Cardiac septum (tissue), 1 donor: Measurements from ENCODE around the gene PAMR1. TPM values are rescaled to one million over a fixed set of nuclear protein-coding genes. Genes with fewer than 3 reads are reported as not detected.
"Not testable (repeated sequence)": the region's sequence is repeated elsewhere in the genome, so short reads cannot be mapped to it uniquely, and the experiment has no call there.

Experiments
- DNase-seq: peaks from one replicate; pipeline ENCODE4 v3.0.0-alpha.2; 2020; ENCODE audit warnings: low spot score
- intact Hi-C: fragments of 100-400 bp; cut with DNase I; formaldehyde crosslinking; loops from one replicate; pipeline ENCODE4 v1.14.0; 2022
- total RNA-seq: library from RNA; stranded (reverse); fragmentation: NEBNext Ultra II Directional; extraction: Animal tissue kit (Norgen Biotek cat#: 25700); gene quantifications from one replicate; pipeline ENCODE4 v1.2.1, GENCODE V29; 2021
- donor health status: DM: no; HTN: no; CAD: no.

The PAMR1 gene
- total RNA-seq, 1 donor from 2014 or later, result 4.5 TPM

DNA sequence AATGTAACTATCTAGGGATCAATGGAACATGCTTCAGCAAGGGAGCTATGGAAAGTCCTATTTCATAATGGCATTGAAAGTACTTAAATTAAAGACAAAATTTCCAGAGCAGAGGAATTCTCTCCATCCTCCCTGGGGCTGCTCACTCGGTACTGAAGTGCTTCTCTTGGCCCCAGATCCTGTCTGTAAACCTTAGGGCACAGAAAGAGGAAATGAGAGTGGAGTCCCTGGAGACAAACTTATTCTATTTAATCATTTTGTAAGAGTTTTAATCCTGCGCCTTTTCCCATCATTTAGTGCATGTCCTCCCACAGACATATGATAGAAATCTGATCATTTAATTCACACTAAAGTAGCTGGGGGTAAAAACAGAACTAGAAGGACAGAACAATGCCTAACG, 20.9 kb upstream of the PAMR1 start:
- intact Hi-C loops, result no loop called here
- no peak for DNase-seq

GRCh38 chr11:35545391-35546003, 20.1 kb upstream of the PAMR1 start:
- intact Hi-C loops, result no loop called here
- DNase-seq, result no peak

DNA sequence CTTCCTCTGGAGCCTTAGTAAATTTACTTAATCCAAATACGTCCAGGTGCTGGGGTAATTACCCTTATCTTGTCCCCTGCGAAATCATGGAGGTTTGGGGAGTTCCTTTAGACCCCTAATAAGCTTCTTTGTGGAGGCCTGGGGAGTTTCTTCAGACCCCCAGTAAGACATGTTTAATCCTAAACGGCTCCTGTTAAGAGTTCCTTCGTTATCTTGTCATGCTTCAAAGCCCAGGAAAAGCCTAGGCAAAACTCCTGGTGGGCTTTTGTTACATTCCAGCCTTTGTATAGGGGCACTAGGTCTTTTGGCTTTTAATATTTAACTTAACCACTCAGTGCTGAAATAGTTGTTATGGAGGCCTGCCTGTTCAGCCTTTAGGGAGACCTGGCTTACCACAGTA, 18.1 kb upstream of the PAMR1 start:
- intact Hi-C loops, result no loop called here
- no peak for DNase-seq

DNA sequence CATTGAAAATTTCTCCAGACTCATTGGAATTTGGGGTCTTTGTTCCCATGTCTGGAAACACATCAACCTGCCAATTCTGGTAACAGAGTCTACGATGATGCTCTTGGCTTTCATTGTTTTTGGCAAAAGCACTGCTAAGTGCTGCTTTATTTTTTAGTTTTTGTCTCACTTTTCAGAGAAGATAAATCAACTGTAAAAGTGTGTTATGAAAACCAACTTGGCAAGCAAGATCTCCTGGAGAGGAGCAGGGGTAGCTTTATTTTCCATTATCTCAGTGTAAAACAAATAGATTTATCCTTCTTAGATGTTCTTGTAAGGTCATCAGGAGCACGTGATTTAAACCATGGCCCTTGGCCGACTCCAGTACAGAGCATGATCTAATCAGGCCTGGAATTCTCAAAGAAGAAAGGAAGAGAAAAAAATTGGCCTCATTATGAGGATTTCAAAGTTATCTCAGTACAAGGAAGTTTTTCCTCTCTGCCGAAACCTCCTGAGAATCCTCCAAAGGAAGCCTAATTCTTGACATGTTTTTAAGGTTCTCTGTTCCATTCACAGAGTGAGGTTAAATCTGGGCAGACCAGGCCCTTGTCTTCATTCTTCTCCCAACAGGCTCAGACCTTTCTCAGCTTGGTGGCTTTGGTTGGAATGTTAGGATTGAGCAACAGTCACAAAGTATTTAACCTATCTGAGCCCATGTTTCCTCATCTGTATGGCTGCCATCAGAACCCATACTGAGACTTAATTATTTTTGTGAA, 16.4 kb upstream of the PAMR1 start:
- intact Hi-C loops, result no loop called here
- DNase-seq, result no peak

DNA sequence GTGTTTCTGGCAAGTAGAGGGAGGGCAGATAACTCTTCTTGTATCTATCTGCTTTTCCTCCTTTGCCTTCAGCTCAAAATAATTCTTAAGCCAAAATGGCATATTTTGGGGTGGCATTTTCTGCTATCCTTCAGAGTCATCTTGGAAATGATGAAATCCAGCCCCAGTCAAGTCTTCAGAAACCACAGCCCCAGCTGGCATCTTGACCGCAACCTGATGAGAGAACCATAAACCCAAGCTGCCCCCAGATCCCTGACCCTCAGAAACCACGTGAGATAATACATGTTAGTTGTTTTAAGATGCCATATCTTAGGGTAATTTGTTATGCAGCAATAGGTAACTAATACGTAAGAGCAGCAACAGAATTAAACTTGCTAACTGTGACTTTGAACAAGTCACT, 15.1 kb upstream of the PAMR1 start:
- intact Hi-C loops, result no loop called here
- DNase-seq, result no peak

DNA sequence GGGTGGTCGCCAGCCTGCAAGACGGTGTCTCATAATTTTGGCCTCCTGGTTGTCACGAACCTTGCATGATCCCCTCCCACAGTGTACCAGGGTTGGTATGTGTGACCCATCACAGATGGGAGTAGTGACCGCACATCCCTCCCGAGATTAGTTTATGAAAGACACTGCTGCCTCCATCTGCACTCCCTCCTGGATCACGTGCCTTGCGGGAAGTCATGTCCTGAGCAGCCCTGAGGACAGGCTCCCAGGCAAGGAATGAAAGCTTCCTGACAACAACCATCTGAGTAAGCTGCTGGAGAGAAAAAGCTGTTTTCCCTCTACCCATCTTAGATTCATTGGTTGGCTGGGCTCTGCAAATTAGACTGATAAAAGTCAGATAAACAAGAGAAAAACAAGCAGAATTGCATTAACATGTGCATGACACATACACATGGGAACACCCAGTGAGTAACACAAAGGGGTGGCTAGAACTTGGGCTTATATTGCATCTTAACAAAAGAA, 14.4 kb upstream of the PAMR1 start:
- DNase-seq, result no peak
- intact Hi-C loops, result no loop called here

DNA sequence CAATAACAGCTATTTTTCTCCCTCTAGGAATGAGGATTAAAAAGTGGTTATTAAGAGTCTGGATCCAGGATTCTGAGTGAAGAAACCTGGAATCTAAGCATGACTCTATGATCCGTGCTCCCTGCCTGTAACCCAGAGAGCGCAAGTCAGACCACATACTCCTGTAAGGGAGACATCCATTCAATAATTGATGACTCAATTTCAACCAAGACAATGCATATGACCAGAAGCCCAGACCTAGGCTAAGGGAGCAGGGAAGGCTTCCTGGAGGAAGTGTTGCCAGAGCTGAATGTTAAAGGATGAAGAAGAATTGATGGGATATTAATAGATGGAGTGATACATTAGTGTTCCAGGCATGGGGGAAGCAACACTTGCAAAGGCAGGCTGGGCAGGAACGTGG, 13.8 kb upstream of the PAMR1 start:
- DNase-seq, result no peak
- intact Hi-C loops, result no loop called here

- intact Hi-C loops, result no loop called here
- no peak for DNase-seq
Measured at GRCh38 chr11:35536470-35536869, 11.1 kb upstream of the PAMR1 start.

DNA sequence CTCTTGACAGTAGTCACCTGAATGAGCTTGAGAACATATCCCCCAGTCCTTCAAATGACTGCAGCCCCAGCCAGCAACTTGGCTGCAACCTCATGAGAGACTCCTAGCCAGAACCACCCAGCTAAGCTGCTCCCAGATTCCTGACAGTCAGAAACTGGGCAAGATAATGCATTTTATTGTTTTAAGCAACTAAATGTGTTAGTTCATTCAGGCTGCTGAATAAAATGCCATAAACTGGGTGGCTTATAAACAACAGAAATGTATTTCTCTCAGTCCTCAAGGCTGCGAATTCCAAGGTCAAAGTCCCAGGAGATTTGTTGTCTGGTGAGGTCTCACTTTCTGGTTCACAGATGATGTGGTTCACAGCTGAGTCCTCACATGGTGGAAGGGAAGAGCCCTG, 5.8 kb upstream of the PAMR1 start:
- intact Hi-C loops, result no loop called here
- no peak for DNase-seq

DNA sequence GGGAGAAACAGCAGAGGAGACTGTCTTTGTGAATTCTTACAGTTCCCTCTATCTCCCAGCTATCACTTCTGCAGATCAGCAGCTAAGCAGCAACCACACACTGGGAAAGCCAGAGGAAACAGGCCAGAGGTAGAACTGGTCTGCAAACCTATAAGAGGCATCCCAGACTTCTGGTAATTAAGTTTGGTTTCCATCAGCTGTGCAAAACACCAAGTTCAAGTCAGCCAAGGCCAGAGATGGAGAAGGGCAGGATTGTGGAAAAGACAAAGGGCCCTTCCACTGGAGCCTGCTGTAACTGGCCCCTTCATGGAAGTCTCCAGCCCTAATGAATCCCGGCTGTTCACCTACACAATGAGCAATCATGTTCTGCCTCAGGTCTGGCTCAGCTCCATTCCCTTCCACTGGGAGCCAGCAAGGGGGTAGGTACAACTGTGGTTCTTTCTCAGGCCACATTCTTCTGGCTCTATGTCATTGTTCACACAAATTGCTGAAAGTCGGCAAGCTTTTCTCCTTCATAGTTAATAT, 4.6 kb upstream of the PAMR1 start:
- DNase-seq, result no peak

GRCh38 chr11:35526370-35526792, 965 bp upstream of the PAMR1 start:
- intact Hi-C loops, result no loop called here

More for the DNA sequence above, 4.6 kb upstream of the PAMR1 start:
- intact Hi-C loops, result no loop called here

DNA sequence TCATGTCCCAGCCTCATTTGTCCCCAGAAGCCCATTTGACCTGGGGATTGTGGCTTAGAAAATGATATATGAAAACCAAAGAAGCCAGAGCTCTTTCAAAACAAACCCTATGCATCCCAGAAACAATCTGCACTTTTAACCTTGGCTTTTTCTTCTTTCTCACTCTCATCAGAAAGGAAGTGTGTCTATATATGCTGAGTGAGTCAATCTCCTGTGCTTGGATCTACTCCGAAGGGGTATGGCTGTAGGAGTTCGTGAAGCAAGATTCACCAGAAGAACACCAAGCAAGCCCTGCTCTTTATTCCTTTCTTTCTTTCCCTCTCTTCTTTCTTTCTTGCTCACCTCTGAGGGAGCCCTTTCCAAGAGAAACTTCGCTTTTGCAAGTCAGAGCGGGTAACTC, 636 bp downstream of the PAMR1 start:
- no peak for DNase-seq
- intact Hi-C loops, result no loop called here

More at GRCh38 chr11:35526370-35526792, 965 bp upstream of the PAMR1 start:
- no peak for DNase-seq

- DNase-seq, result no peak
- intact Hi-C loops, result no loop called here
Measured at GRCh38 chr11:35523861-35524260, 1.6 kb downstream of the PAMR1 start.

GRCh38 chr11:35523331-35523768, 2.1 kb downstream of the PAMR1 start:
- DNase-seq, result no peak
- intact Hi-C loops, result no loop called here

- intact Hi-C loops, DNase-seq: not testable (repeated sequence)
Measured at GRCh38 chr11:35522091-35522490, 3.3 kb downstream of the PAMR1 start.

DNA sequence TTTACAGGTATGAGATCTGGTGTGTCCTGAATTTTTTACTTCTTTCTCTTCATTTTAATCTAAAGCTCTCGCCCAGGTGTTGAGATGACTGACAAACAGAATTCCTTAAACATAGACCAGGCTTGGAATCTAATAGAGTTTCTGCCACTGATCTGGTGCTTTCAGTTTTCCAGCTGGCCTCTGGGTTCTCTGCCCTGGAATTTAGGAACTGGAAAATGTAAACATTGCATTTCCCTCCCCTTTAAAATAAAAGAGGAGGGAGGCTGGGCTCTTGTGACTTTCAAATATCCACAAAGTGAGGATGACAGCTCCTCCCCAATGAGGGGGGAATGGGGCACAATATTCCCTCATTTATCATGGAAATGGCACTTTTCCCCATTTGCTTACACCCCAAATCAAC, 5.0 kb downstream of the PAMR1 start:
- intact Hi-C loops, result no loop called here

GRCh38 chr11:35518766-35519165, 6.7 kb downstream of the PAMR1 start:
- intact Hi-C loops, result no loop called here

More for the DNA sequence above, 5.0 kb downstream of the PAMR1 start:
- no peak for DNase-seq

GRCh38 chr11:35517481-35517880, 7.9 kb downstream of the PAMR1 start:
- intact Hi-C loops, result no loop called here
- DNase-seq, result no peak

More at GRCh38 chr11:35518766-35519165, 6.7 kb downstream of the PAMR1 start:
- DNase-seq, result no peak

DNA sequence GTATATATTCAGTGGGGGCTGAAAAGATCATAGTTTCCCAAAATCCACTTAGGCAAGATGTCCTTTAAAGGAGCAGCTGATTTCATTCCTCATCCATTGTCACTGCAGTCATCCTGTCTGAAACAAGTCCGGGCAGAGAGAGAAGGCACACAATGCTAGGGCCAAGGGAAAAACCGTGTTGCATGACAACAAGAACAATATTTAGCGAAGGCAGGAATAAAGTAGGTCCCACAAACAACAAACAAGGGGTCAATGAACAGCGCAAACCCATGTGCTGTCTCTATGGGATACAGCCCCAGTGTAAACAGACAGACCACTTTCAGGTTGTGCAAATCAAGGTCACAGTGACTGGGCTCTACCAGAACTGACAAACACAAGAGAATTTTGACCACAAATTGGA, 9.0 kb downstream of the PAMR1 start:
- DNase-seq, result no peak
- intact Hi-C loops, result no loop called here

GRCh38 chr11:35515224-35515623, 10.2 kb downstream of the PAMR1 start:
- intact Hi-C loops, result no loop called here
- DNase-seq, result no peak

DNA sequence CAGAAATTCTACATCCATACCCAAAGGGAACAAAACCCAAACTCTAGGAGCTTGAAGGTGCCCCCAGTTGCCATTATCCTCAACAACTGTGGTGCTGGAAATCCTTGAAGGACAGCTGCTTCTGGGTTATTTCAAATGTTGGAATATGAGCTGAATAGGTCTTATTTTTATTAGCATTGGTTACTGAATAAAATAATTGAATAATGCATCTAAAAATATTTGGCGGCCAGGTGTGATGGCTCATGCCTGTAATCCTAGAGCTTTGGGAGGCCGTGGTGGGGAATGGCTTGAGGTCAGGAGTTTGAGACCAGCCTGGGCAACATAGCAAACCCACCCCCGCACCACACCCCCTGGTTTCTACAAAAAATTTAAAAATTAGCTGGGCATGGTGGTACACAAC, 10.9 kb downstream of the PAMR1 start:
- no peak for DNase-seq
- intact Hi-C loops, result no loop called here
